ENCODE measurements around the gene NRARP.

The NRARP gene

DNA sequence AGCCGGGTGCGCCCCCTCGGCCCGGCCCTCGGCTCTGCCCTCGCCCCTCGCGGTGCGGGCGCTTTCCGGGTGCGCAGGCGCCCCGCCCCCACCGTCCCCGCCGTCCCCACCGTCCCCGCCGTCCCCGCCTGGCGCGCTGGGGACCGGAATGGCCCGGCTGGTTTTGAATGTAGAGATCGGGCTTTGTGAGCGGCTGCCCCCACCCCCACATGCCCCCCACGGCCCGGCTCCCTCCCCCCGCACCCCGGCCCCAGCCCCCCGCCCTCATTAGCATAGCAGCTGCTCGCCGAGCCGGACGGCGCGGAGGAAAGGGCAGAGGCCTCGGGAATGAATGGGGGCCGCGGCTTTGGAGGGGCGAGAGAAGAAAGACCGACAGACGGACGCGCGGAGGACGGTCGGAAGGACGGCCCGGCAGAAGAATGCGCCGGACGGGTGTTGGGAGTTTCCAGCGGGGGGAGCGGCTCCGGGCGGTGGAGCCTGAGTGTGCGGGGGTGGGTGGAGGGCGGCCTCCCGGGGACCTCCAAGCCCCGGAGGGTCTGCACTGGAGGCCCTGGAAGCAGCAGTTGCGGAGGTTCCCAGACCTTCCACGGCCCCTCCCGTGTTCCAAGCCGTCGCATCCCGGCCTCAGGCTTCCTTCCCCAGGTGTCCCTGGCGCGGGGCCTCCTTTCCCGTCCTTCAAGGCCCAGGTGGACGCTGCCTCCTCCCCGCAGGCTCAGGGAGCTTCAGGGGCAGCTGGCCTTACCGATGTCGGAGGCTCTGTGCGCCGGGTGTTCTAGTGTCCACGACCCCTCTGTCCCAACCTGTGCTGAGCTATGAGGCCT is 6.0 kb downstream of the NRARP start:
- TF ChIP-seq EP300 (IDR thresholded peaks at IDR 0.05; ENCODE audit: borderline replicate concordance) (no peak), CREB1 (IDR thresholded peaks at IDR 0.05; ENCODE audit: low read depth) (no peak), EGR1 (IDR thresholded peaks at IDR 0.05) (no peak), RAD21 (IDR thresholded peaks at IDR 0.05; ENCODE audit: low read depth) (no peak), YY1 (IDR thresholded peaks at IDR 0.05; ENCODE audit: low read depth) (no peak), TAF1 (IDR thresholded peaks at IDR 0.05; ENCODE audit: low read depth) (no peak), TCF12 (IDR thresholded peaks at IDR 0.05; ENCODE audit: low read depth) (no peak), TEAD4 (IDR thresholded peaks at IDR 0.05) (no peak), ZBTB7A (IDR thresholded peaks at IDR 0.05; ENCODE audit: low read depth) (no peak), FOXM1 (IDR thresholded peaks at IDR 0.05; ENCODE audit: borderline replicate concordance, low read depth) (no peak), CEBPB (IDR thresholded peaks at IDR 0.05) (no peak), NFIC (IDR thresholded peaks at IDR 0.05) (no peak)
- TF ChIP-seq, protein P1, sequence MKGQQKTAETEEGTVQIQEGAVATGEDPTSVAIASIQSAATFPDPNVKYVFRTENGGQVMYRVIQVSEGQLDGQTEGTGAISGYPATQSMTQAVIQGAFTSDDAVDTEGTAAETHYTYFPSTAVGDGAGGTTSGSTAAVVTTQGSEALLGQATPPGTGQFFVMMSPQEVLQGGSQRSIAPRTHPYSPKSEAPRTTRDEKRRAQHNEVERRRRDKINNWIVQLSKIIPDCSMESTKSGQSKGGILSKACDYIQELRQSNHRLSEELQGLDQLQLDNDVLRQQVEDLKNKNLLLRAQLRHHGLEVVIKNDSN (IDR thresholded peaks at IDR 0.05), result no peak
- TF ChIP-seq, protein P2, sequence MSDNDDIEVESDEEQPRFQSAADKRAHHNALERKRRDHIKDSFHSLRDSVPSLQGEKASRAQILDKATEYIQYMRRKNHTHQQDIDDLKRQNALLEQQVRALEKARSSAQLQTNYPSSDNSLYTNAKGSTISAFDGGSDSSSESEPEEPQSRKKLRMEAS (IDR thresholded peaks at IDR 0.05), result no peak
- TF ChIP-seq, protein P3, sequence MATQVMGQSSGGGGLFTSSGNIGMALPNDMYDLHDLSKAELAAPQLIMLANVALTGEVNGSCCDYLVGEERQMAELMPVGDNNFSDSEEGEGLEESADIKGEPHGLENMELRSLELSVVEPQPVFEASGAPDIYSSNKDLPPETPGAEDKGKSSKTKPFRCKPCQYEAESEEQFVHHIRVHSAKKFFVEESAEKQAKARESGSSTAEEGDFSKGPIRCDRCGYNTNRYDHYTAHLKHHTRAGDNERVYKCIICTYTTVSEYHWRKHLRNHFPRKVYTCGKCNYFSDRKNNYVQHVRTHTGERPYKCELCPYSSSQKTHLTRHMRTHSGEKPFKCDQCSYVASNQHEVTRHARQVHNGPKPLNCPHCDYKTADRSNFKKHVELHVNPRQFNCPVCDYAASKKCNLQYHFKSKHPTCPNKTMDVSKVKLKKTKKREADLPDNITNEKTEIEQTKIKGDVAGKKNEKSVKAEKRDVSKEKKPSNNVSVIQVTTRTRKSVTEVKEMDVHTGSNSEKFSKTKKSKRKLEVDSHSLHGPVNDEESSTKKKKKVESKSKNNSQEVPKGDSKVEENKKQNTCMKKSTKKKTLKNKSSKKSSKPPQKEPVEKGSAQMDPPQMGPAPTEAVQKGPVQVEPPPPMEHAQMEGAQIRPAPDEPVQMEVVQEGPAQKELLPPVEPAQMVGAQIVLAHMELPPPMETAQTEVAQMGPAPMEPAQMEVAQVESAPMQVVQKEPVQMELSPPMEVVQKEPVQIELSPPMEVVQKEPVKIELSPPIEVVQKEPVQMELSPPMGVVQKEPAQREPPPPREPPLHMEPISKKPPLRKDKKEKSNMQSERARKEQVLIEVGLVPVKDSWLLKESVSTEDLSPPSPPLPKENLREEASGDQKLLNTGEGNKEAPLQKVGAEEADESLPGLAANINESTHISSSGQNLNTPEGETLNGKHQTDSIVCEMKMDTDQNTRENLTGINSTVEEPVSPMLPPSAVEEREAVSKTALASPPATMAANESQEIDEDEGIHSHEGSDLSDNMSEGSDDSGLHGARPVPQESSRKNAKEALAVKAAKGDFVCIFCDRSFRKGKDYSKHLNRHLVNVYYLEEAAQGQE (IDR thresholded peaks at IDR 0.05; ENCODE audit: low read depth), result no peak

DNA sequence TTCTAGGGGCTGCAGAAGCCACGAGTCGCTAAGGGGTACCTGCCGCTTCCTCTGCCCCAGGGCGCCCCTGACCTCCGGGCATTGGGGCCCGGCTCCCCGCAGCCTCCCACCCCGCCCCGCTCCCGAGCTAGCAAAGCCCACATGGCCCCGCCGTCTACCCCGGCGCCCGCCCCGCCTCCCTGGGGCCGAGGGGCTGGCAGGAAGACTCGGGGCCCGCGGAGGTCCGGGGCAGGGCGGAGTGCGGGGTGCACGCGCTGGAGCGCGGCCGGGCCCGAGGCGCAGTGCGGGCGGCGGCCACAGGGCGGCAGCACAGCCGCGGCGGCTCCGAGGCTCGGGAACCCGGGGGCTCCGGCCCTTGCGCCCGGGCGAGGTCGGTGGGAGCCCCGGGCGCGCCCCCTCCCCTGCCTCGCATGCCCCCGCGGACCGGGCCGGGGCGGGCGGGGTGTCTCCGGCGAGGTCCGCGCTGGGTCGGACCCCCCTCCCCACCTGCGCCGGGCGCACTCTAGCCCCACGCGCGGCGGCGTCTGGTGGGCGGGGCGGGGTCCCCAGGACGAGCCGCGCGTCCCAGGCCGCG is 6.7 kb downstream of the NRARP start:
- TF ChIP-seq EGR1 (IDR thresholded peaks at IDR 0.05) (no peak), RAD21 (IDR thresholded peaks at IDR 0.05; ENCODE audit: low read depth) (peak; percentile 65; the same call in 1 of the 2 replicates), CREB1 (IDR thresholded peaks at IDR 0.05; ENCODE audit: low read depth) (no peak), TAF1 (IDR thresholded peaks at IDR 0.05; ENCODE audit: low read depth) (no peak), YY1 (IDR thresholded peaks at IDR 0.05; ENCODE audit: low read depth) (no peak), EP300 (IDR thresholded peaks at IDR 0.05; ENCODE audit: borderline replicate concordance) (no peak), TEAD4 (IDR thresholded peaks at IDR 0.05) (no peak), TCF12 (IDR thresholded peaks at IDR 0.05; ENCODE audit: low read depth) (no peak), ZBTB7A (IDR thresholded peaks at IDR 0.05; ENCODE audit: low read depth) (peak; percentile 46; the same call in 1 of the 2 replicates), CEBPB (IDR thresholded peaks at IDR 0.05) (no peak), NFIC (IDR thresholded peaks at IDR 0.05) (no peak), FOXM1 (IDR thresholded peaks at IDR 0.05; ENCODE audit: borderline replicate concordance, low read depth) (no peak)
- TF ChIP-seq, protein P3 (IDR thresholded peaks at IDR 0.05; ENCODE audit: low read depth), result no peak
- TF ChIP-seq, protein P2 (IDR thresholded peaks at IDR 0.05), result peak; percentile 50; the same call in 1 of the 2 replicates
- TF ChIP-seq, protein P1 (IDR thresholded peaks at IDR 0.05), result no peak

DNA sequence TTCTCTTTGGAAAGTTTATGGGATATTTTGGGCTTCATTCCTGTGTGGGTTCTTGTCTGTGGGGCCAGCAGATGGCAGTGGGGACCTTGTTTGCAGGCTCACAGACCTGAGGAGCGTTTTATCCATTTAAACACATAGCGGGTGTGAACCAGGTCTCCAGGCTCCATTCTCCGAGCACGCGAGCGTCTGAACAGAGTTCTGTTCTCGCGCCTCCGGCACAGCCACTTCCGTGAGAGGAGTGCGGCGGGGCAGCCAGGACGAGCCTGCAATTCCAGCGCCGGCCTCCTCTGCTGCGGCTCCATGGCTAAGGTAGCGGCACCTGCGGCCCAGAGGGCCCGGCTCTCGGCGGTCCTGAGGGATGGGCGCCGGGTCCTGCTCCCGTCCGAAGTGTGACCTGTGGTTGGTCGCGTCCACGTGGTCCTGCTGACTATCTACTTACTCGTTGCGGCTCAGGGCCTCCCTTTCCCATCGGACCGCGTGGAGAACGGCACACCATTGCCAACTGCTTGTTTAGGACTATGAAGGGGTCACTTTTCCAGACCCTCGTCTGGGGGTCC is 7.3 kb downstream of the NRARP start:
- TF ChIP-seq EP300 (IDR thresholded peaks at IDR 0.05; ENCODE audit: borderline replicate concordance) (no peak), ZBTB7A (IDR thresholded peaks at IDR 0.05; ENCODE audit: low read depth) (no peak), TAF1 (IDR thresholded peaks at IDR 0.05; ENCODE audit: low read depth) (no peak), TEAD4 (IDR thresholded peaks at IDR 0.05) (no peak), RAD21 (IDR thresholded peaks at IDR 0.05; ENCODE audit: low read depth) (peak; percentile 39), CREB1 (IDR thresholded peaks at IDR 0.05; ENCODE audit: low read depth) (no peak), CEBPB (IDR thresholded peaks at IDR 0.05) (no peak), EGR1 (IDR thresholded peaks at IDR 0.05) (no peak)
- TF ChIP-seq, protein P2 (IDR thresholded peaks at IDR 0.05), result 0 out of 2 replicates have a peak, but pooled peaks have one; percentile 5
- TF ChIP-seq, protein P3 (IDR thresholded peaks at IDR 0.05; ENCODE audit: low read depth), result no peak
